GM18517 (cell line): ENCODE results near the gene FSTL4.

Experiments used
- ATAC-seq: cut with Tn5 transposase; IDR thresholded peaks from one replicate; pipeline ENCODE4 v1.9.1; 2021; ENCODE audit warnings: mild to moderate bottlenecking, moderate library complexity; ENCODE audit not compliant: unreplicated experiment

The FSTL4 gene

GRCh38 chr5:133154274-133155075 lies 457.9 kb downstream of the FSTL4 start:
- ATAC-seq = no peak

- no peak for ATAC-seq
Observed at GRCh38 chr5:133150909-133151544, 461.3 kb downstream of the FSTL4 start.

GRCh38 chr5:133149345-133149744 lies 463.0 kb downstream of the FSTL4 start:
- no peak for ATAC-seq

- no peak for ATAC-seq
Observed at GRCh38 chr5:133147815-133148567, 464.4 kb downstream of the FSTL4 start.

GRCh38 chr5:133147411-133147810 lies 464.9 kb downstream of the FSTL4 start:
- no peak for ATAC-seq
